GM12875 (cell line): ENCODE results near the gene SRGAP3.

Source experiments
- H3K4me3 ChIP-seq: one replicate; pipeline ENCODE4 v1.5.1; 2011; ENCODE audit warnings: low read depth, low read length, control low read depth
- TF ChIP-seq, protein P1 (sequence below): IDR thresholded peaks from 2 replicates; pipeline ENCODE4 v1.5.1; 2011; ENCODE audit warnings: low read depth, mild to moderate bottlenecking, control low read depth, inconsistent platforms, low read length, moderate library complexity, borderline replicate concordance; ENCODE audit not compliant: insufficient read depth

The SRGAP3 gene

DNA sequence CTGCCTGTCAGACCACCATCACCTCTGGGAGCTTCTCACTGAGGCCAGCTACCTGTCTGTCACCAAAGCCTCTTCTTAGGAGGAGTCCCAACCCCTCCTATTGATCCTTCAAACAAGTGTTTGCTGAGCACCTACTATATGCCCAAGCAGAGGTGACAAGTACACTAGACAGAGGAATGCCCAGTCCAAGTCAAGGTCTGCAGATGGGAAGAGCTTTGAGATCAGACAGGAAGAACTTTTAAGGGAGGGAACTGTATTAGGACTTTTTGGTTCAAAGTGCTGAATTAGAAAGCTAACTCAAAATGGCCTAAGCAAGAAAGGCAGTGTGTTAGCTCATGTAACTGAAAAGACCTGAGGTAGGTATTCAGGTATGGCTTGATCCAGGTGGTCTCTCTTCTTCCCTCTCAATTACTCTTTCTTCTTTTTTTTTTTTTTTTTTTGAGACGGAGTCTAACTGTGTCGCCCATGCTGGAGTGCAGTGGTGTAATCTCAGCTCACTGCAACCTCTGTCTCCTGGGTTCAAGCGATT is 282.6 kb downstream of the SRGAP3 start:
- TF ChIP-seq, protein P1, sequence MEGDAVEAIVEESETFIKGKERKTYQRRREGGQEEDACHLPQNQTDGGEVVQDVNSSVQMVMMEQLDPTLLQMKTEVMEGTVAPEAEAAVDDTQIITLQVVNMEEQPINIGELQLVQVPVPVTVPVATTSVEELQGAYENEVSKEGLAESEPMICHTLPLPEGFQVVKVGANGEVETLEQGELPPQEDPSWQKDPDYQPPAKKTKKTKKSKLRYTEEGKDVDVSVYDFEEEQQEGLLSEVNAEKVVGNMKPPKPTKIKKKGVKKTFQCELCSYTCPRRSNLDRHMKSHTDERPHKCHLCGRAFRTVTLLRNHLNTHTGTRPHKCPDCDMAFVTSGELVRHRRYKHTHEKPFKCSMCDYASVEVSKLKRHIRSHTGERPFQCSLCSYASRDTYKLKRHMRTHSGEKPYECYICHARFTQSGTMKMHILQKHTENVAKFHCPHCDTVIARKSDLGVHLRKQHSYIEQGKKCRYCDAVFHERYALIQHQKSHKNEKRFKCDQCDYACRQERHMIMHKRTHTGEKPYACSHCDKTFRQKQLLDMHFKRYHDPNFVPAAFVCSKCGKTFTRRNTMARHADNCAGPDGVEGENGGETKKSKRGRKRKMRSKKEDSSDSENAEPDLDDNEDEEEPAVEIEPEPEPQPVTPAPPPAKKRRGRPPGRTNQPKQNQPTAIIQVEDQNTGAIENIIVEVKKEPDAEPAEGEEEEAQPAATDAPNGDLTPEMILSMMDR = no peak
- no peak overlapping the region for H3K4me3 ChIP-seq

DNA sequence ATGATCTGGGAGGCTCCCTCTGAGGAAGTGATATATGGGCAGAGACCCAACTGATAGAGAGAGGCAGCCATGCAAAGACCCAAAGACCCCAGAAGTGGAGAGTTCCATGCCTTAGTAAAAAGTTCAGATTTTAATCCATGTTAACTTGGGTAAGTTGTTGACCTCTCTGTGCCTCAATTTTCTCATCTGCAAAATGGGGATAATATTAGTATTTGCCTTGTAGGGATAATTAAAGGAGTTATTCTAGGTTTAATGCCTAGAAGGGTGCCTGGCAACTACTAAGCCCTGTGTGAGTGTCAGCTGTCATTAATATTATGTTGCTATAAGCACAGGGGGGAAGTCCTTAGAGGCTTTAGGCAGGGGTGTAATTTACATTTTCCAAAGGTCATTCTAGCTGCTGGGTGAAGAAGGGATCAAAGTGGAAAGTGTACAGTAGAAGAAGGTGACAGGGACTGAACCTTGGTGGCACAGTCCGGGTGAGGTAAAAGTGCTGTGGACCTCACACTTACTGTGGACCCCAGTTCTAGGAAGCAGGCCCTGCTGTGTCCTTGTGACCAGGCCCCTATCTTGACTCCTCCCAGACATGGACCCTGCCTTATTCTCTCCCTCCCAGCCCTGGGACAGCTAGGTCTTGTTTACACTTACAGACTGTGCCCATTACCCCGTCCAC is 283.2 kb downstream of the SRGAP3 start:
- no peak overlapping the region for H3K4me3 ChIP-seq
- TF ChIP-seq, protein P1 = no peak

DNA sequence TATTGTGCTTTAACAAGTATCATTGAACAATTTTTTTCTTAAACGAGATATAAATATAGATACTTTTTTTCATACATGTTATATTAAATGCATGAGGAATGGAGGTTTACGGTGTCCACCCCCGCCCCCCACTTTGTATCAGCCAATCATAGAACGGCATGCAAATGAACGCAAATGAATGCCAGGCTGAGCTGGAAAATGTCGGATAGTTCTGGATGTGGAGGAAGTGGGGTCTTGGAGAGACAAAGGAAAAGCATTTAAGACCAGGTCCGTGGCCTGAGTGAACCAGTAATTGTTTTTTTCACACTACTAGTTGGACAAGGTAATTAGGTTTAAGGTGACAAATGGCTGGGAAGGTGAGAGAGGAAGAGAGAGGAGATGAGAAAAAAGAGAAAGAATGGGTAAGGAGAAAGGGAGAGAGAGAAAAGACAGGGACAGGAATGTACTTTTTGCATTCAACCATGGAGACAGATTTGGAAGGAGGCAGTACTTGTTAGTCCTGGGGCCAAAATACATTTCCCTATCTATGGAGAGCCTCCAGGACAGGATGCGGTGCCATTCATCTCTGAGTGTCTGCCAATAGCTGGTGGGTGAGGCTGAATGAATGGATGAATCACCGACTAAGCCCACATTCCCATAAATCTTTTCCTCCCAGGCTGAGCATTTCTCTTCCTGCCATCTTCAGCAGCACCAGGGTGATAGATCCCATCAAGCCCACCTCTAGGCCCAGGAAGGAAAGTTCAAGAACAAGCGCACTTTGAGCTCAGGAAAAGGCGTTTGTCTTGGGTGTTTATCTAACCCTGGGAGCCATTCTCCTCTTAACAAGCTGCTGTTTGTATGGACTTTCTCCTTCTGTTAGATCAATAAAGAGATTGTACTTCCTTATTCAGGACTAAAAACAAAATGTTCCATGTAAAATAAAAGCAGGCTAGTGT is 284.7 kb downstream of the SRGAP3 start:
- TF ChIP-seq, protein P1 = no peak
- H3K4me3 ChIP-seq = no peak overlapping the region

DNA sequence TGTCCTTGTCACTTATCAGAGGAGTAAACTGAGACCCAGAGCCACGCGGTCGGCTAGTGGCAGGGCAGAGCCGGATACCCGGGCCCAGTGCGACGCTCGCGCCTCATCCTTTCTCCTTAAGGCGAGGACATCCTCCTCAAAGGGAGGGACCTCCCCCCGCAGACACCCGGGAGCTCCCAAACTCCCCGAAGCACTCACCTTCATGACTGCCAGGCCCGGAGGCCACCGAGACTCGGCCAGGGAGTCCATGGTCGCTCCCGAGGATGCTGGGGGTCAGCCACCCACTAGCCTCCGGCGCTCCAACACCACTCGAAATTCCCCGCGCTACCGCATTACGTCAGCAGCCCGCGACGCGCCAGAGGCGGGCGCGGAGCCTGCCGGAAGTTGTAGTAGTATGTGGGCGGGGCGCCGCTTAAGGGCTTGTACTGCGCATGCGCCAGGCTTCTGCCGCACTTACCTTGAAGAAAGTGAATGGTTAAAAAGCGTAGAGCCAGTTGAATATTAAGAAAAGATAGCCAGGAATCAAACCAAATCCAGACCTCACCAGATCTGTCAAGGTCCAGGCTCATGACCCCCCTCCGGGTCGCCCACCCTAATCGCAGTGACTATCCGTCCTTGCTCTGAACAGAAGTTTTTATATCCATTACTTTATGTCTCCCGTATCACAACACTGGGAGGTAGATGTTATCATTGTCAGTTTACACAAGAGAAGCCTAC is 286.2 kb downstream of the SRGAP3 start, which contains the start of gene RAD18:
TSS of gene RAD18 (minus strand) at position 336 of the 717 bp plus-strand sequence. CDS start at position 249, 87 bp downstream.
- H3K4me3 ChIP-seq = peak within 1 kb of the TSS; percentile 85
- TF ChIP-seq, protein P1 = no peak

DNA sequence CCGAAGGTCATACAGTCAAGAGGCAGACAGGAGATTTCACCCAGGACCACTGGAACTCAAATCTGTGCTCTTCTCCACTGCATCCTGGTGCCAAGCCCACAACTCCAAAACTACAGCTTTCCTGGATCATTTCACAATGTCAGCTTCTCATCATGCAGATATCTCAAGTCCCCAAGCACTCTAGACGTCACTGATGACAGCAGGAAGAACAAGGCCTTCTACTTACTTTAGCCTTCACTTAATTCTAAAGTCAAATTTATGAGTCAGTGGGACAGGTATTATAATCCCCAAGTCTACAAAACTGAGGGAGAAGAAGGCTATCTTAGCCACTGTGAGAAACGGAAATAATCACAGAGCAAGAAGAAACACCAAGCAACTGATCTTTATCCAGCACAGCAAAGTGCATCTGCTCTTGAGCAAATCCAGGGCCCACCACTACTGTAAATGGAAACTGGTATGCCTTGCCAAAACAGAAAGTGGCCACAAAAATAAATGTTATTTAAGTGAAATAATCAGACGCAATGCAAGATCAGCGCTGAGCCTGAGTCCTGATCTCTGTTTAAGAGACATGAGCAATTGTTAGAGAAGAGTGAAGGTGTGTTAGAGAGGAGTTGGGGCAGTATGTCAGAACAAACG is 287.1 kb downstream of the SRGAP3 start:
- TF ChIP-seq, protein P1 = no peak
- H3K4me3 ChIP-seq = peak overlapping the region; percentile 85

DNA sequence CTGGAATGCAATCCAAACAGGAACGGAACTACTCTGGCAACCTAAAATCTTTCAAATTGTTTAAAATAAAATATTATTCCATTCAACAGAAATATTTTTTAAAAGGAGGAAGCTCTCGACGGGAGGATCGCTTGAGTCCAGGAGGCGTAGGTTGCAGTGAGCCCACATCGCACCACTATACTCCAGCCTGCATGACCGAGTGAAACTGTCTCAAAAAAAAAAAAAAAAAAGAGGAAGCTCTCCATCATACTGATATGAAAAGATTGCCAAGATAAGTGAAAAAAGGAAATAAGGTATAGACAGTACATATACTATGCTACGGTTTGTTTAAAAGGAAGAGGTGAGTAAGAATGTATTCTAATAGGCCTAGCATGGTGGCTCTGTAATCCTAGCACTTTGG is 289.8 kb downstream of the SRGAP3 start:
- TF ChIP-seq, protein P1 = no peak
- no peak overlapping the region for H3K4me3 ChIP-seq
